Tibial nerve (tissue), 4 donors: ENCODE results near the gene CAMKMT.

Experiments
- EP300 ChIP-seq, 2 donors: sonication (generic); formaldehyde crosslinking; IDR thresholded peaks; one replicate each; pipeline ENCODE4 v1.6.1; 2017; ENCODE audit warnings: antibody characterized with exemption in 2 of 2, mild to moderate bottlenecking in 1 of 2
- POLR2A ChIP-seq, 2 donors: fragments of 450-650 bp; IDR thresholded peaks; one replicate each; pipeline ENCODE4 v1.6.1; 2017; ENCODE audit warnings: antibody characterized with exemption in 2 of 2, mild to moderate bottlenecking in 2 of 2, moderate library complexity in 2 of 2
- TF ChIP-seq, protein P1 (sequence below), 5 experiments: fragments of 200-600 bp in 3 of 5; fragments of 450-650 bp in 2 of 5; sonication (generic) in 3 of 5; IDR thresholded peaks; one replicate each; pipeline ENCODE4 v1.5.1; 2016 to 2019; ENCODE audit warnings: antibody characterized with exemption in 5 of 5, mild to moderate bottlenecking in 3 of 5, moderate library complexity in 2 of 5

DNA sequence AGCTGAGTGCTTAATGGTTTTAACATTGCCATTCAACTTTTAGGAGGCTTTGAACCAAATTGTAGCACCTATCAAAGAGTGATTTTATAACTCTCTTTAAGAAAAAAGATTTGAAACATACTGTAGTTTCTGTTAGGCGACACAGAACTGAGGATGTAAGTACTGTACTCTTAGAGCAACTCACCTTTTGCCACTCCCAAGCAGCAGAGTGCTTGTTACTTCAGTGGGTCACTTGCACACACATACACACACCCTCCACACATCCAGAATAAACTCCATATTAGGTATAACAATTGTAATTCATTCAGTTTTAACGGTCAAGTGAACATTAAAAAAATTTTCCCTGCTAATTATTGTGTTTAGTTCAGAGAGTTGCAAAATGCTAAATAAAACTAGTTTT is 118.3 kb downstream of the CAMKMT start:
- TF ChIP-seq, protein P1, sequence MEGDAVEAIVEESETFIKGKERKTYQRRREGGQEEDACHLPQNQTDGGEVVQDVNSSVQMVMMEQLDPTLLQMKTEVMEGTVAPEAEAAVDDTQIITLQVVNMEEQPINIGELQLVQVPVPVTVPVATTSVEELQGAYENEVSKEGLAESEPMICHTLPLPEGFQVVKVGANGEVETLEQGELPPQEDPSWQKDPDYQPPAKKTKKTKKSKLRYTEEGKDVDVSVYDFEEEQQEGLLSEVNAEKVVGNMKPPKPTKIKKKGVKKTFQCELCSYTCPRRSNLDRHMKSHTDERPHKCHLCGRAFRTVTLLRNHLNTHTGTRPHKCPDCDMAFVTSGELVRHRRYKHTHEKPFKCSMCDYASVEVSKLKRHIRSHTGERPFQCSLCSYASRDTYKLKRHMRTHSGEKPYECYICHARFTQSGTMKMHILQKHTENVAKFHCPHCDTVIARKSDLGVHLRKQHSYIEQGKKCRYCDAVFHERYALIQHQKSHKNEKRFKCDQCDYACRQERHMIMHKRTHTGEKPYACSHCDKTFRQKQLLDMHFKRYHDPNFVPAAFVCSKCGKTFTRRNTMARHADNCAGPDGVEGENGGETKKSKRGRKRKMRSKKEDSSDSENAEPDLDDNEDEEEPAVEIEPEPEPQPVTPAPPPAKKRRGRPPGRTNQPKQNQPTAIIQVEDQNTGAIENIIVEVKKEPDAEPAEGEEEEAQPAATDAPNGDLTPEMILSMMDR (IDR thresholded peaks at IDR 0.05): no peak
- no peak for TF ChIP-seq POLR2A (IDR thresholded peaks at IDR 0.05)
- TF ChIP-seq EP300 (IDR thresholded peaks at IDR 0.05): no peak
